Ishikawa (cell line): ENCODE results near the gene TADA3.

Experiments
- CEBPB ChIP-seq: IDR thresholded peaks from 2 replicates; pipeline ENCODE4 v1.6.1; 2012
- CREB1 ChIP-seq: IDR thresholded peaks from 2 replicates; pipeline ENCODE4 v1.6.1; 2012; ENCODE audit warnings: low read depth
- EGR1 ChIP-seq: IDR thresholded peaks from 2 replicates; pipeline ENCODE4 v1.6.1; 2012
- EP300 ChIP-seq: IDR thresholded peaks from 2 replicates; pipeline ENCODE4 v1.6.1; 2012; ENCODE audit warnings: borderline replicate concordance
- FOXM1 ChIP-seq: IDR thresholded peaks from 2 replicates; pipeline ENCODE4 v1.6.1; 2012; ENCODE audit warnings: low read depth, borderline replicate concordance
- NFIC ChIP-seq: IDR thresholded peaks from 2 replicates; pipeline ENCODE4 v1.6.1; 2012
- RAD21 ChIP-seq: IDR thresholded peaks from 2 replicates; pipeline ENCODE4 v1.6.1; 2012; ENCODE audit warnings: low read depth
- REST ChIP-seq: IDR thresholded peaks from 2 replicates; pipeline ENCODE4 v1.6.1; 2012; ENCODE audit warnings: low read depth, mild to moderate bottlenecking
- TAF1 ChIP-seq: IDR thresholded peaks from 2 replicates; pipeline ENCODE4 v1.6.1; 2012; ENCODE audit warnings: low read depth, mild to moderate bottlenecking
- TEAD4 ChIP-seq: IDR thresholded peaks from 2 replicates; pipeline ENCODE4 v1.6.1; 2012
- USF1 ChIP-seq: IDR thresholded peaks from 2 replicates; pipeline ENCODE4 v1.6.1; 2012
- YY1 ChIP-seq: IDR thresholded peaks from 2 replicates; pipeline ENCODE4 v1.6.1; 2012; ENCODE audit warnings: low read depth
- ZBTB7A ChIP-seq: IDR thresholded peaks from 2 replicates; pipeline ENCODE4 v1.6.1; 2012; ENCODE audit warnings: low read depth
- TF ChIP-seq, protein P1 (sequence below): IDR thresholded peaks from 2 replicates; pipeline ENCODE4 v1.6.1; 2012

DNA sequence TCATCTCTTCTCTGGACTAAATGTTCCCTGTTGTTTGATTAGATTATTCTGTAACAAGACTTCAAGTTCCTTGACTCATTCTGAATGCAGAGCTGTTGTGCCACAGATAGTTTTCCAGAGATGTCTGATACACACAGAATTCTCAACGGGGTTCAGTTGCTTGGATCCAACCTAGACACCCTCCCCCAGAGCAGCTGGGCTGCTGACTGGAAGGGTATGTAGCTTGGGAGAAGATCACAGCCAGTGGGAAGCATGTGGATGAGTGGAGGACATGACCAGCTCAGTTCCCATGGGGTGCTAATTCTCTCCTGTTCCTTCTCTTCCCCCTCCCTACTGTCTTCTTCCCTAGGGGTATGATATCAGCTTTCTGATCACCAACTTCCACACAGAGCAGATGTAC, 11.2 kb upstream of the TADA3 start:
- TF ChIP-seq REST = no peak
- TF ChIP-seq YY1 = no peak
- TF ChIP-seq TAF1 = no peak
- TF ChIP-seq USF1 = no peak
- no peak for TF ChIP-seq RAD21
- no peak for TF ChIP-seq CREB1
- no peak for TF ChIP-seq FOXM1
- no peak for TF ChIP-seq EGR1
- TF ChIP-seq EP300 = no peak
- TF ChIP-seq CEBPB = no peak
- TF ChIP-seq TEAD4 = no peak
- TF ChIP-seq, protein P1, sequence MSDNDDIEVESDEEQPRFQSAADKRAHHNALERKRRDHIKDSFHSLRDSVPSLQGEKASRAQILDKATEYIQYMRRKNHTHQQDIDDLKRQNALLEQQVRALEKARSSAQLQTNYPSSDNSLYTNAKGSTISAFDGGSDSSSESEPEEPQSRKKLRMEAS = no peak
- TF ChIP-seq ZBTB7A = no peak
- no peak for TF ChIP-seq NFIC
